Duodenal mucosa (tissue), 2 donors: ENCODE measurements around the gene COL9A3.

ENCODE experiments used
- H3K27ac ChIP-seq: one replicate; pipeline ENCODE4 v1.7.0; 2013; ENCODE audit warnings: low read depth, low read length
- H3K27me3 ChIP-seq, 2 donors: one replicate each; pipeline ENCODE4 v1.7.0; 2013; ENCODE audit warnings: low read length in 2 of 2, control low read depth in 1 of 2; ENCODE audit not compliant: insufficient read depth in 2 of 2, control insufficient read depth in 1 of 2
- H3K36me3 ChIP-seq, 2 donors: one replicate each; pipeline ENCODE4 v1.7.0; 2013; ENCODE audit warnings: low read length in 2 of 2, control low read depth in 1 of 2; ENCODE audit not compliant: insufficient read depth in 2 of 2, control insufficient read depth in 1 of 2
- H3K4me1 ChIP-seq, 2 donors: one replicate each; pipeline ENCODE4 v1.7.0; 2013; ENCODE audit warnings: low read length in 2 of 2, control low read depth in 1 of 2; ENCODE audit not compliant: insufficient read depth in 2 of 2, control insufficient read depth in 1 of 2
- H3K4me3 ChIP-seq, 2 donors: one replicate each; pipeline ENCODE4 v1.7.0; 2013; ENCODE audit warnings: low read length in 2 of 2, low read depth in 1 of 2
- H3K9ac ChIP-seq, 2 donors: one replicate each; pipeline ENCODE4 v1.7.0; 2013; ENCODE audit warnings: low read length in 2 of 2, low read depth in 1 of 2
- H3K9me3 ChIP-seq, 2 donors: one replicate each; pipeline ENCODE4 v1.7.0; 2013; ENCODE audit warnings: low read length in 2 of 2, control low read depth in 1 of 2; ENCODE audit not compliant: control insufficient read depth in 1 of 2

Gene COL9A3

GRCh38 chr20:62790075-62790474 is 26.8 kb upstream of the COL9A3 start:
- Histone ChIP-seq H3K4me1 (peaks cover 16 to 21% of the 10 kb centered on the region in 2 donors), H3K4me3 (no peak overlapping the region), H3K27ac (no peak overlapping the region), H3K36me3 (no peaks in the 10 kb centered on the region), H3K9me3 (no peaks in the 10 kb centered on the region), H3K27me3 (no peaks in the 10 kb centered on the region), H3K9ac (no peak overlapping the region)

- Histone ChIP-seq H3K27ac (no peak overlapping the region), H3K4me1 (peaks cover 16 to 21% of the 10 kb centered on the region in 2 donors), H3K9me3 (no peaks in the 10 kb centered on the region), H3K9ac (no peak overlapping the region), H3K4me3 (no peak overlapping the region), H3K36me3 (no peaks in the 10 kb centered on the region), H3K27me3 (no peaks in the 10 kb centered on the region)
Measured at GRCh38 chr20:62791301-62792181, 25.3 kb upstream of the COL9A3 start.

GRCh38 chr20:62792182-62792939 is 24.5 kb upstream of the COL9A3 start:
- no peaks in the 10 kb centered on the region for H3K9me3 ChIP-seq
- no peak overlapping the region for H3K4me3 ChIP-seq
- H3K27me3 ChIP-seq = no peaks in the 10 kb centered on the region
- peaks cover 21 to 24% of the 10 kb centered on the region in 2 donors for H3K4me1 ChIP-seq
- no peaks in the 10 kb centered on the region for H3K36me3 ChIP-seq
- no peak overlapping the region for H3K9ac ChIP-seq
- H3K27ac ChIP-seq = no peak overlapping the region

- peaks cover 25 to 26% of the 10 kb centered on the region in 2 donors for H3K4me1 ChIP-seq
- peak overlapping the region; percentile 65 to 82 for H3K9ac ChIP-seq
Measured at GRCh38 chr20:62792940-62793756, 23.7 kb upstream of the COL9A3 start.

GRCh38 chr20:62793757-62794006 is 23.2 kb upstream of the COL9A3 start:
- Histone ChIP-seq H3K27me3 (no peaks in the 10 kb centered on the region), H3K4me1 (peaks cover 28 to 30% of the 10 kb centered on the region in 2 donors), H3K9me3 (no peaks in the 10 kb centered on the region), H3K9ac (peak overlapping the region; percentile 65 to 82), H3K4me3 (peak overlapping the region; percentile 52 to 64), H3K27ac (peak overlapping the region; percentile 85), H3K36me3 (peaks cover 0 to 3% of the 10 kb centered on the region in 2 donors)

More at GRCh38 chr20:62792940-62793756, 23.7 kb upstream of the COL9A3 start:
- Histone ChIP-seq H3K9me3 (no peaks in the 10 kb centered on the region), H3K36me3 (no peaks in the 10 kb centered on the region), H3K4me3 (peak overlapping the region; percentile 52 to 64), H3K27me3 (no peaks in the 10 kb centered on the region), H3K27ac (peak overlapping the region; percentile 85)

- Histone ChIP-seq H3K4me1 (peaks cover 33% of the 10 kb centered on the region in 2 donors), H3K27ac (peak overlapping the region; percentile 85), H3K36me3 (peaks cover 0 to 8% of the 10 kb centered on the region in 2 donors), H3K9ac (peak overlapping the region; percentile 82 to 91), H3K4me3 (peak overlapping the region; percentile 78 to 84), H3K27me3 (no peaks in the 10 kb centered on the region), H3K9me3 (no peaks in the 10 kb centered on the region)
Measured at GRCh38 chr20:62794007-62794724, 22.7 kb upstream of the COL9A3 start.

GRCh38 chr20:62795023-62795761 is 21.7 kb upstream of the COL9A3 start:
- Histone ChIP-seq H3K4me1 (peaks cover 33% of the 10 kb centered on the region in 2 donors), H3K27ac (peak overlapping the region; percentile 75), H3K36me3 (peaks cover 5 to 17% of the 10 kb centered on the region in 2 donors)

GRCh38 chr20:62796699-62797491 is 20.0 kb upstream of the COL9A3 start:
- Histone ChIP-seq H3K9me3 (no peaks in the 10 kb centered on the region), H3K9ac (peak overlapping the region; percentile 63 to 66), H3K4me3 (peak overlapping the region; percentile 52 to 65), H3K4me1 (peaks cover 28 to 33% of the 10 kb centered on the region in 2 donors), H3K27ac (peak overlapping the region; percentile 80), H3K36me3 (peaks cover 11 to 25% of the 10 kb centered on the region in 2 donors), H3K27me3 (no peaks in the 10 kb centered on the region)

More at GRCh38 chr20:62795023-62795761, 21.7 kb upstream of the COL9A3 start:
- H3K9me3 ChIP-seq = no peaks in the 10 kb centered on the region
- peak overlapping the region; percentile 78 to 84 for H3K4me3 ChIP-seq
- H3K9ac ChIP-seq = peak overlapping the region; percentile 65 to 91
- no peaks in the 10 kb centered on the region for H3K27me3 ChIP-seq
